IMR-90 (cell line): ENCODE data around the gene METTL14. TPM values are rescaled to one million over a fixed set of nuclear protein-coding genes. Genes with fewer than 3 reads are reported as not detected.

Experiments
- ATAC-seq: fragments of 200-7000 bp; cut with Tn5 transposase; 2 replicates; pipeline ENCODE4 v1.9.1; 2020; ENCODE audit warnings: low read depth, mild to moderate bottlenecking, moderate library complexity
- BruUV-seq: library from RNA; stranded (reverse); fragments of 400-500 nt; replicated peaks from 2 replicates; lab custom pipeline; 2021; lab: Mats Ljungman, UMichigan
- CTCF ChIA-PET: fragments of 300-600 bp; formaldehyde crosslinking; extraction: SDS; loops from one replicate; lab custom pipeline; 2021; ENCODE audit warnings: antibody characterized with exemption; lab: Yijun Ruan, JAX
- POLR2A ChIA-PET: fragments of 300-600 bp; sonication (Branson Sonifier 250); formaldehyde crosslinking; loops from one replicate; lab custom pipeline; 2022; ENCODE audit warnings: antibody characterized with exemption; ENCODE audit not compliant: unreplicated experiment; lab: Charles Lee
- DNase-seq: peaks from one replicate; pipeline ENCODE4 v3.0.0; 2013
- H2AFZ ChIP-seq: replicated peaks from 2 replicates; pipeline ENCODE3; 2013; ENCODE audit warnings: low read length, mild to moderate bottlenecking; ENCODE audit not compliant: poor library complexity
- H2AK5ac ChIP-seq: 2 replicates; pipeline ENCODE4 v1.6.1; 2013; ENCODE audit warnings: low read depth, low read length, inconsistent platforms
- H2AK9ac ChIP-seq: replicated peaks from 2 replicates; pipeline ENCODE3; 2013; ENCODE audit warnings: mild to moderate bottlenecking, low read depth, low read length, moderate library complexity; ENCODE audit not compliant: poor library complexity
- H2BK120ac ChIP-seq: 2 replicates; pipeline ENCODE4 v1.6.1; 2013; ENCODE audit warnings: low read depth, low read length, inconsistent platforms
- H2BK15ac ChIP-seq: 3 replicates; pipeline ENCODE4 v1.6.1; 2013; ENCODE audit warnings: low read depth, low read length, inconsistent platforms
- H2BK20ac ChIP-seq: 2 replicates; pipeline ENCODE4 v1.6.1; 2013; ENCODE audit warnings: low read depth, mild to moderate bottlenecking, inconsistent platforms, low read length, moderate library complexity
- H2BK5ac ChIP-seq: 2 replicates; pipeline ENCODE4 v1.6.1; 2013; ENCODE audit warnings: mild to moderate bottlenecking, low read depth, low read length, inconsistent platforms; ENCODE audit not compliant: poor library complexity, severe bottlenecking
- H3K14ac ChIP-seq: replicated peaks from 2 replicates; pipeline ENCODE4 v1.6.1; 2013; ENCODE audit warnings: low read depth, low read length, inconsistent platforms
- H3K18ac ChIP-seq: 2 replicates; pipeline ENCODE4 v1.6.1; 2013; ENCODE audit warnings: low read depth, low read length, control low read depth
- H3K23ac ChIP-seq: 2 replicates; pipeline ENCODE4 v1.6.1; 2013; ENCODE audit warnings: low read depth, low read length, inconsistent platforms
- H3K27ac ChIP-seq: 2 replicates; pipeline ENCODE4 v1.5.1; 2013; ENCODE audit warnings: mild to moderate bottlenecking, control low read depth, low read length; ENCODE audit not compliant: insufficient read depth
- H3K27me3 ChIP-seq: 2 replicates; pipeline ENCODE4 v1.6.1; 2013; ENCODE audit warnings: low read length; ENCODE audit not compliant: control insufficient read depth, insufficient read depth
- H3K36me3 ChIP-seq: 2 replicates; pipeline ENCODE4 v1.6.1; 2013; ENCODE audit warnings: low read length, mixed read lengths; ENCODE audit not compliant: control insufficient read depth, insufficient read depth
- H3K4ac ChIP-seq: 2 replicates; pipeline ENCODE4 v1.6.1; 2013; ENCODE audit warnings: low read depth, low read length, inconsistent platforms
- H3K4me1 ChIP-seq: 2 replicates; pipeline ENCODE4 v1.6.1; 2013; ENCODE audit warnings: low read length, mixed read lengths; ENCODE audit not compliant: control insufficient read depth, insufficient read depth
- H3K4me2 ChIP-seq: 2 replicates; pipeline ENCODE4 v1.6.1; 2013; ENCODE audit warnings: low read depth, mild to moderate bottlenecking, control low read depth, low read length, moderate library complexity
- H3K4me3 ChIP-seq: 2 replicates; pipeline ENCODE4 v1.5.1; 2013; ENCODE audit warnings: low read depth, mild to moderate bottlenecking, control low read depth, low read length, moderate library complexity; ENCODE audit not compliant: insufficient read depth
- H3K56ac ChIP-seq: 2 replicates; pipeline ENCODE4 v1.6.1; 2013; ENCODE audit warnings: low read length, inconsistent platforms; ENCODE audit not compliant: insufficient read depth; ENCODE audit errors: extremely low read depth
- H3K79me1 ChIP-seq, 2 experiments: 2 replicates each; pipeline ENCODE4 v1.6.1; 2013; ENCODE audit warnings: low read length in 2 of 2, inconsistent platforms in 1 of 2, low read depth in 1 of 2
- H3K9ac ChIP-seq: 2 replicates; pipeline ENCODE4 v1.6.1; 2013; ENCODE audit warnings: low read depth, low read length, control low read depth
- H3K9me1 ChIP-seq: 2 replicates; pipeline ENCODE4 v1.6.1; 2013; ENCODE audit warnings: low read length, inconsistent platforms; ENCODE audit not compliant: insufficient read depth
- H3K9me3 ChIP-seq: 2 replicates; pipeline ENCODE4 v1.6.1; 2013; ENCODE audit warnings: low read length; ENCODE audit not compliant: control insufficient read depth, insufficient read depth
- H4K20me1 ChIP-seq: 2 replicates; pipeline ENCODE4 v1.6.1; 2013; ENCODE audit warnings: low read length, inconsistent platforms; ENCODE audit not compliant: insufficient read depth
- H4K5ac ChIP-seq: 2 replicates; pipeline ENCODE4 v1.6.1; 2013; ENCODE audit warnings: mild to moderate bottlenecking, low read depth, low read length, control low read depth
- H4K8ac ChIP-seq, 2 experiments: 2 replicates each; pipeline ENCODE4 v1.6.1; 2013; ENCODE audit warnings: low read depth in 2 of 2, low read length in 2 of 2, control low read depth in 1 of 2, inconsistent platforms in 1 of 2
- H4K91ac ChIP-seq: 2 replicates; pipeline ENCODE4 v1.6.1; 2013; ENCODE audit warnings: low read depth, low read length, inconsistent platforms; ENCODE audit not compliant: insufficient read depth
- FOS ChIP-seq: fragments of 150-350 bp; IDR thresholded peaks from 2 replicates; pipeline ENCODE4 v1.6.1; 2016; ENCODE audit warnings: low read depth, low read length
- MAZ ChIP-seq: IDR thresholded peaks from 2 replicates; pipeline ENCODE4 v1.6.1; 2012; ENCODE audit warnings: low read depth, mild to moderate bottlenecking, low read length, improper control_type of control experiment, moderate library complexity, borderline replicate concordance
- WGBS, 2 experiments: methylation state at CpG; one replicate each; pipeline versions ENCODE4 v1.1.5 to v1.1.7; 2013; ENCODE audit warnings: missing lambda C conversion rate in 2 of 2; ENCODE audit not compliant: insufficient read length in 1 of 2; ENCODE audit errors: extremely low coverage in 2 of 2; 5-methylcytosine and 5-hydroxymethylcytosine counted together
- dilution Hi-C: fragments of 300-500 bp; cut with HindIII; formaldehyde crosslinking; loops from one replicate; pipeline ENCODE4 v1.14.3; 2018; ENCODE audit warnings: low sequenced_read_pairs; ENCODE audit not compliant: unreplicated experiment
- in situ Hi-C: fragments of 300-500 bp; cut with MboI; formaldehyde crosslinking; loops from 3 replicates; pipeline ENCODE4 v1.14.3; 2019; ENCODE audit warnings: low sequenced_read_pairs, inconsistent platforms, mixed read lengths
- intact Hi-C: fragments of 100-400 bp; cut with micrococcal nuclease; formaldehyde crosslinking; loops from 2 replicates; pipeline ENCODE4 v1.10.0; 2022
- polyA plus RNA-seq, 3 experiments: library from polyadenylated mRNA; depleted of rRNA; stranded (reverse); fragments of >200 nt; gene quantifications; 2 replicates each; pipeline ENCODE4 v1.2.3, GENCODE V29; 2012; ENCODE audit warnings: low replicate concordance in 1 of 3
- total RNA-seq: library from RNA; depleted of rRNA; stranded (reverse); fragments of >200 nt; gene quantifications from 2 replicates; pipeline ENCODE4 v1.2.3, GENCODE V29; 2012

METTL14 gene
- total and polyA plus RNA-seq, 2 of the 4 experiments (the other 2 are of a cell fraction) = 5.0 to 9.3 TPM

GRCh38 chr4:118743867-118744266 lies 58.7 kb downstream of the METTL14 start:
- Histone ChIP-seq H2BK20ac (no peak overlapping the region), H2AFZ (no peak overlapping the region), H2AK5ac (no peak overlapping the region), H3K4me2 (no peak overlapping the region), H3K23ac (no peak overlapping the region), H4K5ac (no peak overlapping the region), H3K14ac (no peak overlapping the region), H3K79me1 (peaks cover 28 to 61% of the 10 kb centered on the region in 2 experiments), H3K9me1 (0 out of 2 replicates have a peak, but pooled peaks cover 4% of the 10 kb centered on the region), H2BK120ac (no peak overlapping the region), H3K27ac (no peak overlapping the region), H3K18ac (no peak overlapping the region), H3K9me3 (no peaks in the 10 kb centered on the region), H3K56ac (no peak overlapping the region), H4K20me1 (peaks cover 26% of the 10 kb centered on the region; the same call in 1 of the 2 replicates), H4K8ac (no peak overlapping the region), H2BK5ac (peak overlapping the region; percentile 59), H3K27me3 (no peaks in the 10 kb centered on the region), H3K9ac (no peak overlapping the region), H2AK9ac (no peak overlapping the region), H3K36me3 (peaks cover 46% of the 10 kb centered on the region), H4K91ac (no peak overlapping the region), H3K4me1 (peaks cover 14% of the 10 kb centered on the region), H2BK15ac (no peak overlapping the region), H3K4ac (no peak overlapping the region), H3K4me3 (no peak overlapping the region)
- in situ Hi-C loops = loop anchor here (10.0 kb wide), 1 partner anchor 231 kb away; no protein-coding TSS in a partner anchor
- ATAC-seq (no peak), DNase-seq (peak; percentile 58)
- intact Hi-C loops = no loop called here
- ChIA-PET CTCF (no interaction called here), POLR2A (no interaction called here)
- WGBS, 2 experiments = no CpG with 5 or more reads among the region's 4 CpGs
- dilution Hi-C loops = no loop called here
- no peak for TF ChIP-seq MAZ
- TF ChIP-seq FOS = peak; percentile 39; the same call in 1 of the 2 replicates
- no TSS peak for BruUV-seq
